IPS DF 4.7 (cell line): ENCODE data around the gene TRAF3IP1.
A peak's percentile ranks its signal among the peaks of the same experiment; 100 is the strongest.
"Not testable (repeated sequence)": the region's sequence is repeated elsewhere in the genome, so short reads cannot be mapped to it uniquely, and the experiment has no call there.

Experiments
- DNase-seq: peaks from one replicate; pipeline ENCODE4 v3.0.0-alpha.2; 2013; ENCODE audit warnings: low spot score; ENCODE audit errors: extremely low read depth

The TRAF3IP1 gene

GRCh38 chr2:238320246-238320647, at the start of gene TRAF3IP1:
TSS of gene TRAF3IP1 (plus strand) at chr2:238320518. CDS start at chr2:238320663, 145 bp downstream.
- DNase-seq = peak; percentile 16

GRCh38 chr2:238270606-238271005, 49.7 kb upstream of the TRAF3IP1 start:
- DNase-seq = no peak

GRCh38 chr2:238271061-238271554, 49.2 kb upstream of the TRAF3IP1 start:
- no peak for DNase-seq

- not testable (repeated sequence) for DNase-seq
Observed at GRCh38 chr2:238271686-238272085, 48.6 kb upstream of the TRAF3IP1 start.

- no peak for DNase-seq
Observed at GRCh38 chr2:238272156-238272555, 48.2 kb upstream of the TRAF3IP1 start.

- not testable (repeated sequence) for DNase-seq
Observed at GRCh38 chr2:238273433-238273832, 46.9 kb upstream of the TRAF3IP1 start.

- no peak for DNase-seq
Observed at GRCh38 chr2:238274152-238274865, 46.0 kb upstream of the TRAF3IP1 start.

- no peak for DNase-seq
Observed at GRCh38 chr2:238277695-238278094, 42.6 kb upstream of the TRAF3IP1 start.

GRCh38 chr2:238278626-238279323, 41.5 kb upstream of the TRAF3IP1 start:
- no peak for DNase-seq

- no peak for DNase-seq
Observed at GRCh38 chr2:238279324-238279682, 41.0 kb upstream of the TRAF3IP1 start.

GRCh38 chr2:238280083-238280825, 40.1 kb upstream of the TRAF3IP1 start:
- no peak for DNase-seq

GRCh38 chr2:238281826-238282480, 38.4 kb upstream of the TRAF3IP1 start:
- DNase-seq = no peak

GRCh38 chr2:238282861-238283738, 37.2 kb upstream of the TRAF3IP1 start:
- no peak for DNase-seq

- no peak for DNase-seq
Observed at GRCh38 chr2:238284802-238285515, 35.4 kb upstream of the TRAF3IP1 start.

GRCh38 chr2:238285653-238286082, 34.6 kb upstream of the TRAF3IP1 start:
- DNase-seq = no peak

- DNase-seq = no peak
Observed at GRCh38 chr2:238286095-238286494, 34.2 kb upstream of the TRAF3IP1 start.

- no peak for DNase-seq
Observed at GRCh38 chr2:238286551-238286950, 33.8 kb upstream of the TRAF3IP1 start.

- DNase-seq = no peak
Observed at GRCh38 chr2:238286987-238287736, 33.2 kb upstream of the TRAF3IP1 start.
